ENCODE measurements around the gene CAPN15. TPM values are rescaled to one million over a fixed set of nuclear protein-coding genes. Genes with fewer than 3 reads are reported as not detected.

CAPN15 gene
- total and polyA plus RNA-seq, 2 of the 4 experiments (the other 2 are of a cell fraction), result 9.3 to 24.3 TPM

- H3K4me1 ChIP-seq (ENCODE audit: control insufficient read depth, insufficient read depth, low read length), result peaks cover 4% of the 10 kb centered on the region
- no peaks in the 10 kb centered on the region for H3K9me1 ChIP-seq (ENCODE audit: insufficient read depth, low read length)
- no peak overlapping the region for H3K23ac ChIP-seq (ENCODE audit: low read depth, low read length)
- no peak overlapping the region for H4K5ac ChIP-seq (ENCODE audit: low read depth, low read length)
- DNase-seq (no peak), ATAC-seq (ENCODE audit: low read depth) (no peak)
- H2AK5ac ChIP-seq (ENCODE audit: low read depth, low read length), result no peak overlapping the region
- no peak overlapping the region for H3K4me2 ChIP-seq (ENCODE audit: low read depth, low read length)
- H4K8ac ChIP-seq (ENCODE audit: low read depth in 2 of 2, low read length in 2 of 2), result no peak overlapping the region
- peaks cover 12% of the 10 kb centered on the region; the same call in 1 of the 2 replicates for H3K36me3 ChIP-seq (ENCODE audit: control insufficient read depth, insufficient read depth, low read length)
- H3K9ac ChIP-seq (ENCODE audit: low read depth, low read length), result no peak overlapping the region
- dilution Hi-C loops (cut with HindIII; ENCODE audit: low sequenced_read_pairs, unreplicated experiment) (no loop called here), in situ Hi-C loops (cut with MboI; ENCODE audit: low sequenced_read_pairs) (no loop called here), intact Hi-C loops (cut with micrococcal nuclease) (no loop called here)
- peak overlapping the region; percentile 37 for H2AK9ac ChIP-seq (replicated peaks; ENCODE audit: low read depth, low read length, poor library complexity)
- no peak overlapping the region for H3K14ac ChIP-seq (replicated peaks; ENCODE audit: low read depth, low read length)
- peaks cover 3 to 25% of the 10 kb centered on the region in 2 experiments; a peak in 2 of 4 replicates for H3K79me1 ChIP-seq (ENCODE audit: low read depth in 1 of 2, low read length in 2 of 2)
- no peaks in the 10 kb centered on the region for H3K9me3 ChIP-seq (ENCODE audit: control insufficient read depth, insufficient read depth, low read length)
- BruUV-seq (replicated peaks), result no TSS peak
- no peak overlapping the region for H4K91ac ChIP-seq (ENCODE audit: insufficient read depth, low read depth, low read length)
- H3K18ac ChIP-seq (ENCODE audit: low read depth, low read length), result no peak overlapping the region
- peaks cover 2% of the 10 kb centered on the region for H4K20me1 ChIP-seq (ENCODE audit: insufficient read depth, low read length)
- no peak overlapping the region for H3K4ac ChIP-seq (ENCODE audit: low read depth, low read length)
- 92% methylated on average over 12 of the region's 36 CpGs; no CpG with 5 or more reads in 1 of the 2 experiments for WGBS, 2 experiments (ENCODE audit: extremely low coverage in 2 of 2, insufficient read length in 1 of 2)
- H2BK15ac ChIP-seq (ENCODE audit: low read depth, low read length), result no peak overlapping the region
- H3K27me3 ChIP-seq (ENCODE audit: control insufficient read depth, insufficient read depth, low read length), result no peaks in the 10 kb centered on the region
- no peak overlapping the region for H2BK20ac ChIP-seq (ENCODE audit: low read depth, low read length)
- H2BK5ac ChIP-seq (ENCODE audit: low read depth, low read length, poor library complexity, severe bottlenecking), result no peak overlapping the region
- peak overlapping the region; percentile 63 for H2AFZ ChIP-seq (replicated peaks; ENCODE audit: low read length, poor library complexity)
- ChIA-PET POLR2A (ENCODE audit: unreplicated experiment) (no interaction called here), CTCF (no interaction called here)
- H3K27ac ChIP-seq (ENCODE audit: insufficient read depth, low read length), result no peak overlapping the region
- H3K4me3 ChIP-seq (ENCODE audit: insufficient read depth, low read depth, low read length), result no peak overlapping the region
- H3K56ac ChIP-seq (ENCODE audit: extremely low read depth, insufficient read depth, low read length), result no peak overlapping the region
- H2BK120ac ChIP-seq (ENCODE audit: low read depth, low read length), result no peak overlapping the region
- TF ChIP-seq CHD1 (IDR thresholded peaks at IDR 0.05; ENCODE audit: low read depth, low read length) (no peak), ELK1 (IDR thresholded peaks at IDR 0.05; ENCODE audit: borderline replicate concordance, low read depth, low read length) (no peak), BHLHE40 (IDR thresholded peaks at IDR 0.05; ENCODE audit: low read depth, low read length) (no peak), SMC3 (IDR thresholded peaks at IDR 0.05; ENCODE audit: low read depth, low read length) (no peak), MXI1 (IDR thresholded peaks at IDR 0.05; ENCODE audit: borderline replicate concordance, low read depth, low read length) (no peak), MAFK (IDR thresholded peaks at IDR 0.05; ENCODE audit: low read depth, low read length) (no peak), POLR2A (IDR thresholded peaks at IDR 0.05; ENCODE audit: low read depth, low read length) (no peak), CEBPB (IDR thresholded peaks at IDR 0.05; ENCODE audit: low read depth, low read length) (no peak), USF2 (IDR thresholded peaks at IDR 0.05; ENCODE audit: low read depth, low read length) (no peak), MAZ (IDR thresholded peaks at IDR 0.05; ENCODE audit: borderline replicate concordance, low read depth, low read length) (no peak), RFX5 (IDR thresholded peaks at IDR 0.05; ENCODE audit: low read depth, low read length) (no peak), RAD21 (IDR thresholded peaks at IDR 0.05; ENCODE audit: low read length) (no peak), NFE2L2 (IDR thresholded peaks at IDR 0.05; ENCODE audit: low read depth, low read length) (no peak), FOS (IDR thresholded peaks at IDR 0.05; ENCODE audit: low read depth, low read length) (no peak)
- TF ChIP-seq, protein P1, sequence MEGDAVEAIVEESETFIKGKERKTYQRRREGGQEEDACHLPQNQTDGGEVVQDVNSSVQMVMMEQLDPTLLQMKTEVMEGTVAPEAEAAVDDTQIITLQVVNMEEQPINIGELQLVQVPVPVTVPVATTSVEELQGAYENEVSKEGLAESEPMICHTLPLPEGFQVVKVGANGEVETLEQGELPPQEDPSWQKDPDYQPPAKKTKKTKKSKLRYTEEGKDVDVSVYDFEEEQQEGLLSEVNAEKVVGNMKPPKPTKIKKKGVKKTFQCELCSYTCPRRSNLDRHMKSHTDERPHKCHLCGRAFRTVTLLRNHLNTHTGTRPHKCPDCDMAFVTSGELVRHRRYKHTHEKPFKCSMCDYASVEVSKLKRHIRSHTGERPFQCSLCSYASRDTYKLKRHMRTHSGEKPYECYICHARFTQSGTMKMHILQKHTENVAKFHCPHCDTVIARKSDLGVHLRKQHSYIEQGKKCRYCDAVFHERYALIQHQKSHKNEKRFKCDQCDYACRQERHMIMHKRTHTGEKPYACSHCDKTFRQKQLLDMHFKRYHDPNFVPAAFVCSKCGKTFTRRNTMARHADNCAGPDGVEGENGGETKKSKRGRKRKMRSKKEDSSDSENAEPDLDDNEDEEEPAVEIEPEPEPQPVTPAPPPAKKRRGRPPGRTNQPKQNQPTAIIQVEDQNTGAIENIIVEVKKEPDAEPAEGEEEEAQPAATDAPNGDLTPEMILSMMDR (conservative IDR thresholded peaks at IDR 0.05; ENCODE audit: low read depth, low read length), result no peak
Measured at GRCh38 chr16:575354-576196, 48.1 kb downstream of the CAPN15 start.

All from IMR-90 (cell line).